Activated CD4-positive, alpha-beta T cell treated with anti-CD3 and anti-CD28 coated beads, Interleukin-2, Interleukin-6, amounts not matched to agents 100 ng/mL and 50 ng/mL, durations not matched to agents 16 hours and 8 hours (primary cell): ENCODE measurements around the gene KIF21B.
"Not testable (repeated sequence)": the region's sequence is repeated elsewhere in the genome, so short reads cannot be mapped to it uniquely, and the experiment has no call there.

ENCODE experiments used
- DNase-seq: peaks from one replicate; pipeline ENCODE4 v3.0.0-alpha.2; 2020

The KIF21B gene

DNA sequence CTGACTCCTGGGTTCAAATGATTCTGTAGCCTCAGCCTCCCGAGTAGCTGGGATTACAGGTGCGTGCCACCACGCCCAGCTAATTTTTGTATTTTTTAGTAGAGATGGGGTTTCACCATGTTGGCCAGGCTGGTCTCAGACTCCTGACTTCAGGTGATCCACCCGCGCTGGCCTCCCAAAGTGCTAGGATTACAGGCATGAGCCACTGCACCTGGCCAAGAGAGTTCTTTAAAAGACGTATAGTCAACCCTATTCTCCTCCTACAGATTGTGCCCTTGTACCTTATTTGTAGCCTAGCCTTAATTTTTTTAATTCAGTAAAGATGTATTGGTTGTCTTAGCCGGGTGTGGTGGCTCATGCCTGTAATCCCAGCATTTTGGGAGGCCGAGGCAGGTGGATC, 93.2 kb downstream of the KIF21B start:
- DNase-seq, result not testable (repeated sequence)

DNA sequence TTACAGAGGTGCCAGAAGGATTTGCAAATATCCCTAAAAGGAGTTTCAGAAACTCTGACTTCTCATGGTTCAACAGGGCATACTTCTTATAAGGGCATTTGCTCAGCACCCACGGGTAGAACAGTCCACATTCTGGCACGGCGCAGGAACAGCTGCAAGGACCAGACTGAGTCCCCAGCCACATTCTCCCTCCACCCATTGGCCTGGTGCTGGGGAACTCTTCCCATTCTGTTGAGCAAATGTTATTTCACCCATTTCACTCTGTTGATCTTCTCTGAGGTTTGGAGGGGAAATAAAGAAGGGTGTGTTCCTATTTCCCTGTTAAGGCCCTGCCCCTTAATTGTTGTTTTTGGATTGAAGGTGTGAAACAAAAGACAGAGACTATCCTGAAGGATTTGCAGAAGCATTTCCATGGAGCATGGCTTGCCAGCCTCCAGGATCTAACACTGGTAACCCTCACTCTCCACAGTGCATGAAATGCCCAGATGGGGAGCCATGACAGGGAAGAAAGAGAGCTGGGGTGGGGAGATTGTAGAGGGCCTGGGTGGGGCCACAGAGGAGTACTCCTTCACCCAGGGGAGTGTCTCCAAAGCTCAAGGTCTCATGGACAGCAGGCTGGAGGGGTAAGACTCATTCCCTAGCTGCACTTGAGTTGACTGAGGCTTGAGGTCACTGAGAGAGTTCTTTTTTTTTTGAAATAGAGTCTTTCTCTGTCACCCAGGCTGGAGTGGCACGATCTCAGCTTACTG, 93.8 kb downstream of the KIF21B start:
- no peak for DNase-seq

GRCh38 chr1:200925831-200926230, 97.7 kb downstream of the KIF21B start:
- peak; percentile 56 for DNase-seq

GRCh38 chr1:200923601-200924000, 99.9 kb downstream of the KIF21B start:
- DNase-seq, result no peak

DNA sequence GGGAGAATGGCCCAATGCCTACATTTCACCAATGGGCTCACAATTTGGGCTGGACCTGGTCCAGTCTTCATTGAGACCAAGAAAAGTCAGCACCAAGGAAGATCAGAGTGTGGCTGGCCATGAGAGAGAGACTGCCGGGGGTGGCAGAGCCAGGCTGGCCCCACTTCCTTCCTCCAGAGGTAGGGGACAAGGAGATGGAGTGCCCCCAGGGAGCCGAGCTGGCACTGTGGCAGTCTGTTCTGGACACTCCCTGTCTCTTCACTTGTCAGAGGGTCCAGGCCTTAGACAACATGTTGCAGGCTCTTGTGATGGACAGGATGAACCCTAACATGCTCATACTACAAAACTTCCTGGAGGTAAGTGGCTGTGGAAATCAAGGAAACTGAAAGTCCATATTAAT, 101.1 kb downstream of the KIF21B start:
- no peak for DNase-seq

DNA sequence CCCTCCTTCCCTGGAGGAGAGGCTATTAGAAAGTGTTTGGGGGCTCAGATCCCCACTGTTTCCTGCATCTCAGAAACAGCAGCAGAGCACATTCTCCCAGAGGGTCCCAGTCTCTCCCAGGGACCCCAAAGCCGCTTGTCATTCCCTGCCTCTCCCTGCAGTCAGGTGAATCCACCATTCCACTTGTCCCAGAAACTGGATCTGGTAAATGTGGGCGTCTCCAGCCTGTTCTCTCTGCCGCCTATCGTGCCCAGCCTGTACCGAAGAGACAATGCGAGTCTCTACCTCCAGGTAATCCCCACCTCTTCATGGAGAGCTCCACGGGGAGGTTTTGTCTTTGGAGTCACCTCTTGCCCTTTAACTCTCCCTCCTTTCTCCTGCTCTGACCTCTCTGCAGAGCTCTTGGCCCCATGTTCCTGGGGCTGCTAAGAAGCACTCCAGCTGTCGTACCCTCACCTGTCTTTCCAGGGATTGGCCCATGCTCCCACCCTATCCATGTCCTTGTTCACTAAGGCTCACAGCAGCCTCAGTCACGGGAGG, 101.9 kb downstream of the KIF21B start:
- DNase-seq, result no peak
